ENCODE results near the gene RGS9. TPM values are rescaled to one million over a fixed set of nuclear protein-coding genes. Genes with fewer than 3 reads are reported as not detected.

Gene RGS9
- total and polyA plus RNA-seq, 4 donors = 1.0 to 4.0 (median 2.1) TPM

- no peak for TF ChIP-seq TAF1 (conservative IDR thresholded peaks at IDR 0.05)
- no peak for TF ChIP-seq EGR1 (IDR thresholded peaks at IDR 0.05; ENCODE audit: low read depth in 2 of 2)
- TF ChIP-seq JUND (IDR thresholded peaks at IDR 0.05) = no peak
- TF ChIP-seq, protein P1, sequence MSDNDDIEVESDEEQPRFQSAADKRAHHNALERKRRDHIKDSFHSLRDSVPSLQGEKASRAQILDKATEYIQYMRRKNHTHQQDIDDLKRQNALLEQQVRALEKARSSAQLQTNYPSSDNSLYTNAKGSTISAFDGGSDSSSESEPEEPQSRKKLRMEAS (IDR thresholded peaks at IDR 0.05) = no peak
- TF ChIP-seq YY1 (IDR thresholded peaks at IDR 0.05) = no peak
- no peak for TF ChIP-seq ATF3 (IDR thresholded peaks at IDR 0.05)
- TF ChIP-seq RXRA (IDR thresholded peaks at IDR 0.05) = no peak
- no peak for TF ChIP-seq RAD21 (IDR thresholded peaks at IDR 0.05)
- no peak for TF ChIP-seq ZBTB33 (IDR thresholded peaks at IDR 0.05)
- TF ChIP-seq SP1 (IDR thresholded peaks at IDR 0.05) = no peak
- TF ChIP-seq FOXA1 (IDR thresholded peaks at IDR 0.05) = no peak
- no peak for TF ChIP-seq CTCF (IDR thresholded peaks at IDR 0.05; ENCODE audit: low read depth, low read length, missing input control)
- Histone ChIP-seq H3K4me1 (ENCODE audit: control insufficient read depth in 4 of 4, insufficient read depth in 4 of 4, low read length in 3 of 4) (no peaks in the 10 kb centered on the region), H3K36me3 (ENCODE audit: control insufficient read depth in 4 of 4, insufficient read depth in 3 of 4, low read depth in 1 of 4, low read length in 3 of 4) (no peaks in the 10 kb centered on the region), H3K9ac (ENCODE audit: low read depth in 1 of 2, low read length in 2 of 2) (no peak overlapping the region), H3K4me3 (ENCODE audit: low read depth in 1 of 3, low read length in 3 of 3) (no peak overlapping the region), H3K27me3 (ENCODE audit: control insufficient read depth in 4 of 4, insufficient read depth in 4 of 4, low read length in 3 of 4) (peaks cover 0 to 6% (median 0%) of the 10 kb centered on the region in 4 donors), H3K27ac (ENCODE audit: low read depth in 1 of 2, low read length in 2 of 2) (no peak overlapping the region), H3K9me3 (ENCODE audit: control insufficient read depth in 4 of 4, low read length in 3 of 4) (peaks cover 0 to 6% (median 5%) of the 10 kb centered on the region in 4 donors)
- no peak for DNase-seq (ENCODE audit: low spot score)
- WGBS = 70% methylated on average over 8 of the region's 8 CpGs
Measured at GRCh38 chr17:65261682-65262636, 124.8 kb downstream of the RGS9 start.

GRCh38 chr17:65265276-65265675 is 128.1 kb downstream of the RGS9 start:
- Histone ChIP-seq H3K9ac (ENCODE audit: low read depth in 1 of 2, low read length in 2 of 2) (no peak overlapping the region), H3K36me3 (ENCODE audit: control insufficient read depth in 4 of 4, insufficient read depth in 3 of 4, low read depth in 1 of 4, low read length in 3 of 4) (no peaks in the 10 kb centered on the region), H3K4me1 (ENCODE audit: control insufficient read depth in 4 of 4, insufficient read depth in 4 of 4, low read length in 3 of 4) (no peaks in the 10 kb centered on the region), H3K4me3 (ENCODE audit: low read depth in 1 of 3, low read length in 3 of 3) (no peak overlapping the region), H3K9me3 (ENCODE audit: control insufficient read depth in 4 of 4, low read length in 3 of 4) (peaks cover 0 to 6% (median 5%) of the 10 kb centered on the region in 4 donors), H3K27me3 (ENCODE audit: control insufficient read depth in 4 of 4, insufficient read depth in 4 of 4, low read length in 3 of 4) (no peaks in the 10 kb centered on the region), H3K27ac (ENCODE audit: low read depth in 1 of 2, low read length in 2 of 2) (no peak overlapping the region)
- no peak for TF ChIP-seq JUND (IDR thresholded peaks at IDR 0.05)
- TF ChIP-seq FOXA1 (IDR thresholded peaks at IDR 0.05) = no peak
- TF ChIP-seq CTCF (IDR thresholded peaks at IDR 0.05; ENCODE audit: low read depth, low read length, missing input control) = no peak
- no peak for TF ChIP-seq YY1 (IDR thresholded peaks at IDR 0.05)
- TF ChIP-seq SP1 (IDR thresholded peaks at IDR 0.05) = no peak
- no peak for TF ChIP-seq RXRA (IDR thresholded peaks at IDR 0.05)
- no peak for TF ChIP-seq REST (IDR thresholded peaks at IDR 0.05)
- no peak for TF ChIP-seq NR2F2 (IDR thresholded peaks at IDR 0.05)
- no peak for TF ChIP-seq ZBTB33 (IDR thresholded peaks at IDR 0.05)
- no peak for TF ChIP-seq FOXA2 (IDR thresholded peaks at IDR 0.05)
- DNase-seq (ENCODE audit: low spot score) = no peak

All from liver (tissue), 9 donors.